ENCODE measurements around the gene LRRC3.

Gene LRRC3

GRCh38 chr21:44426663-44427191 lies 28.6 kb upstream of the LRRC3 start:
- no peak for TF ChIP-seq ZFP41 (tag by site-specific recombination; IDR thresholded peaks at IDR 0.05; ENCODE audit: borderline replicate concordance)
- no peak for TF ChIP-seq KLF17 (tag by site-specific recombination; IDR thresholded peaks at IDR 0.05)
- TF ChIP-seq GLIS1 (tag by site-specific recombination; IDR thresholded peaks at IDR 0.05), result peak; percentile 46; the same call in 1 of the 2 replicates
- Histone ChIP-seq H3K4me1 (ENCODE audit: control insufficient read depth, insufficient read depth, low read length) (no peaks in the 10 kb centered on the region), H3K4me3 (ENCODE audit: low read depth, low read length) (no peak overlapping the region), H3K36me3 (ENCODE audit: control insufficient read depth in 2 of 2, insufficient read depth in 1 of 2, low read length in 2 of 2) (no peaks in the 10 kb centered on the region), H3K27ac (ENCODE audit: extremely low read depth, low read depth, low read length) (no peak overlapping the region), H3K9me3 (ENCODE audit: control insufficient read depth, insufficient read depth, low read depth, low read length) (no peaks in the 10 kb centered on the region)
- ChIA-PET POLR2A (interaction anchor here (0.5 kb wide), 1 partner anchor 19 kb away, joined by 5 read pairs; no protein-coding TSS in a partner anchor), CTCF (interaction anchor here (0.7 kb wide), 1 partner anchor 365 kb away, joined by 3 read pairs; no protein-coding TSS in a partner anchor)

- H3K36me3 ChIP-seq (ENCODE audit: control insufficient read depth in 2 of 2, insufficient read depth in 1 of 2, low read length in 2 of 2), result no peaks in the 10 kb centered on the region
- ChIA-PET CTCF (no interaction called here), POLR2A (interaction anchor here (1.1 kb wide), 1 partner anchor 89 kb away, joined by 3 read pairs; no protein-coding TSS in a partner anchor)
- no peak overlapping the region for H3K4me3 ChIP-seq (ENCODE audit: low read depth, low read length)
- no peaks in the 10 kb centered on the region for H3K9me3 ChIP-seq (ENCODE audit: control insufficient read depth, insufficient read depth, low read depth, low read length)
- no peak overlapping the region for H3K27ac ChIP-seq (ENCODE audit: extremely low read depth, low read depth, low read length)
- no peaks in the 10 kb centered on the region for H3K4me1 ChIP-seq (ENCODE audit: control insufficient read depth, insufficient read depth, low read length)
- TF ChIP-seq ZNF654 (tag by site-specific recombination; IDR thresholded peaks at IDR 0.05; ENCODE audit: low read depth) (no peak), ZNF202 (tag by site-specific recombination; IDR thresholded peaks at IDR 0.05; ENCODE audit: borderline replicate concordance) (no peak), ZNF280D (tag by site-specific recombination; IDR thresholded peaks at IDR 0.05) (no peak), ZFP37 (tag by site-specific recombination; IDR thresholded peaks at IDR 0.05) (no peak), GLI2 (tag by site-specific recombination; IDR thresholded peaks at IDR 0.05; ENCODE audit: borderline replicate concordance, low read depth) (no peak), PATZ1 (tag by site-specific recombination; IDR thresholded peaks at IDR 0.05) (0 out of 2 replicates have a peak, but pooled peaks have one; percentile 22), ZNF639 (tag by site-specific recombination; IDR thresholded peaks at IDR 0.05) (no peak), ZNF777 (tag by site-specific recombination; IDR thresholded peaks at IDR 0.05; ENCODE audit: borderline replicate concordance) (no peak), ZNF280C (tag by site-specific recombination; IDR thresholded peaks at IDR 0.05) (no peak), ZNF37A (tag by site-specific recombination; IDR thresholded peaks at IDR 0.05) (no peak), ZNF529 (tag by site-specific recombination; IDR thresholded peaks at IDR 0.05; ENCODE audit: insufficient replicate concordance) (no peak), RBAK (tag by site-specific recombination; IDR thresholded peaks at IDR 0.05) (no peak), ZNF610 (tag by site-specific recombination; IDR thresholded peaks at IDR 0.05; ENCODE audit: borderline replicate concordance) (no peak), EGR2 (tag by site-specific recombination; IDR thresholded peaks at IDR 0.05; ENCODE audit: low read depth) (peak; percentile 21; the same call in 1 of the 2 replicates), YY1 (tag by site-specific recombination; IDR thresholded peaks at IDR 0.05) (no peak), ZBTB44 (tag by site-specific recombination; IDR thresholded peaks at IDR 0.05) (no peak), GLIS2 (tag by site-specific recombination; IDR thresholded peaks at IDR 0.05) (no peak)
Measured at GRCh38 chr21:44427241-44428120, 27.8 kb upstream of the LRRC3 start.

Measured in HEK293 (cell line).